HG03066 (cell line): ENCODE measurements around the gene OR5H1.

ENCODE experiments used
- ATAC-seq: cut with Tn5 transposase; IDR thresholded peaks from one replicate; pipeline ENCODE4 v1.9.1; 2021; ENCODE audit warnings: low read depth; ENCODE audit not compliant: unreplicated experiment

OR5H1 gene

GRCh38 chr3:98185180-98185579, 54.7 kb downstream of the OR5H1 start:
- no peak for ATAC-seq
